OCI-M2 (cell line): ENCODE measurements around the gene ABHD12.

ENCODE experiments used
- DNase-seq: peaks from one replicate; lab custom pipeline; 2025; ENCODE audit not compliant: unreplicated experiment; lab: John Stamatoyannopoulos, UW

The ABHD12 gene

GRCh38 chr20:25382704-25383370 lies 7.8 kb downstream of the ABHD12 start:
- no peak for DNase-seq

- no peak for DNase-seq
Measured at GRCh38 chr20:25380945-25381614, 9.6 kb downstream of the ABHD12 start.

- no peak for DNase-seq
Measured at GRCh38 chr20:25378884-25379733, 11.5 kb downstream of the ABHD12 start.

GRCh38 chr20:25378189-25378883 lies 12.3 kb downstream of the ABHD12 start:
- DNase-seq: no peak

GRCh38 chr20:25376886-25377285 lies 13.7 kb downstream of the ABHD12 start:
- DNase-seq: no peak

- no peak for DNase-seq
Measured at GRCh38 chr20:25376236-25376635, 14.4 kb downstream of the ABHD12 start.

GRCh38 chr20:25374842-25375241 lies 15.8 kb downstream of the ABHD12 start:
- DNase-seq: no peak

GRCh38 chr20:25372584-25373336 lies 17.9 kb downstream of the ABHD12 start:
- no peak for DNase-seq

GRCh38 chr20:25369971-25370370 lies 20.7 kb downstream of the ABHD12 start:
- no peak for DNase-seq

GRCh38 chr20:25369529-25369928 lies 21.1 kb downstream of the ABHD12 start:
- no peak for DNase-seq

- DNase-seq: no peak
Measured at GRCh38 chr20:25368976-25369375, 21.7 kb downstream of the ABHD12 start.

GRCh38 chr20:25368526-25368925 lies 22.1 kb downstream of the ABHD12 start:
- DNase-seq: no peak

GRCh38 chr20:25364879-25365699 lies 25.5 kb downstream of the ABHD12 start:
- no peak for DNase-seq

GRCh38 chr20:25364180-25364788 lies 26.4 kb downstream of the ABHD12 start:
- DNase-seq: no peak

GRCh38 chr20:25361287-25361683 lies 29.4 kb downstream of the ABHD12 start:
- DNase-seq: no peak

GRCh38 chr20:25360631-25361286 lies 29.9 kb downstream of the ABHD12 start:
- no peak for DNase-seq

GRCh38 chr20:25356271-25356933 lies 34.2 kb downstream of the ABHD12 start:
- no peak for DNase-seq

GRCh38 chr20:25355866-25356265 lies 34.8 kb downstream of the ABHD12 start:
- no peak for DNase-seq
